Measurements from ENCODE around the gene IFNL4.

The IFNL4 gene

GRCh38 chr19:39263912-39264305, 15.3 kb upstream of the IFNL4 start:
- Histone ChIP-seq H3K4me3 (ENCODE audit: low read depth, low read length) (no peak overlapping the region), H3K27me3 (replicated peaks) (peaks cover 40% of the 10 kb centered on the region), H3K27ac (no peak overlapping the region), H3K36me3 (replicated peaks) (no peaks in the 10 kb centered on the region)
- no peak for TF ChIP-seq CTCF (IDR thresholded peaks at IDR 0.05; ENCODE audit: low read depth, low read length, missing control alignments)
- in situ Hi-C loops (cut with HindIII; ENCODE audit: low pct_ligation_motif_present, low sequenced_read_pairs): no loop called here
- DNase-seq: no peak

DNA sequence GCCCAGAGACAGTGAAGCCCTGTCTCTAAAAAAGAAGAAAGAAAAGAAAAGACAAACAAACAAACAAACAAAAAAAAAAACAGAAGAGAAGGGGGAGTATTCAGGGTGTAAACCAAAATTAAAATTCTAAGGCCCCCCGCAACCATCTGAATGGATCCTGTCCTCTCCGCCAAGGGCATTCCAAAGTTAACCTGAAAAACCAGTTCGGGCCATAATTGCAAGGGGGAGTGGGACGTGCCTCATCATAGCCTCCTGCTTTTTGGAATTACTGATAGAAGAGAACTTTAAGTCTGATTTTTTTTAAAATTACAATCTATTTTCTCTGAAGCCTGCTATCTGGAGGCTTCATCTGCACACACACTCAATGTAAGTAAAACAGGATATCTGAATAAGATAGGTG, 13.8 kb upstream of the IFNL4 start:
- in situ Hi-C loops (cut with HindIII; ENCODE audit: low pct_ligation_motif_present, low sequenced_read_pairs): no loop called here
- Histone ChIP-seq H3K4me3 (ENCODE audit: low read depth, low read length) (no peak overlapping the region), H3K27ac (no peak overlapping the region), H3K36me3 (replicated peaks) (no peaks in the 10 kb centered on the region), H3K27me3 (replicated peaks) (peaks cover 40% of the 10 kb centered on the region)
- DNase-seq: no peak
- no peak for TF ChIP-seq CTCF (IDR thresholded peaks at IDR 0.05; ENCODE audit: low read depth, low read length, missing control alignments)

- DNase-seq: no peak
- Histone ChIP-seq H3K27ac (no peak overlapping the region), H3K4me3 (ENCODE audit: low read depth, low read length) (no peak overlapping the region), H3K27me3 (replicated peaks) (peaks cover 37% of the 10 kb centered on the region), H3K36me3 (replicated peaks) (no peaks in the 10 kb centered on the region)
- in situ Hi-C loops (cut with HindIII; ENCODE audit: low pct_ligation_motif_present, low sequenced_read_pairs): no loop called here
- no peak for TF ChIP-seq CTCF (IDR thresholded peaks at IDR 0.05; ENCODE audit: low read depth, low read length, missing control alignments)
Measured at GRCh38 chr19:39261704-39262103, 13.0 kb upstream of the IFNL4 start.

DNA sequence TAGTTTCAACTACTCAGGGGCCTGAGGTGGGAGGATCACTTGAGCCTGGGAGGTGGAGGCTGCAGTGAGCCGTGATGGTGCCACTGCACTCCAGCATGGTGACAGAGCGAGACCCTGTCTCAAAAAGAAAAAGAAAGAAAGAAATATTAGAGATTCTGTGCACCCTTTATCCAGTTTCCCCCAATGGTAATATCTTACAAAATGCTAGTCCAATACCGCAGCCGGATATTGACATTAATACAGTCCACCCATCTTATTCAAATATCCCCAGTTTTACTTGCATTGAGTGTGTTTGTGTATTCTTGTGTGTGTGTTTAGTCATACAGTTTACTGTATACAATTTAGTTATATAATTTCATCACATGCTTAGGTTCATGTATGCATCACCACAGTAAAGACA, 8.6 kb upstream of the IFNL4 start:
- no peak for TF ChIP-seq CTCF (IDR thresholded peaks at IDR 0.05; ENCODE audit: low read depth, low read length, missing control alignments)
- H3K4me3 ChIP-seq (ENCODE audit: low read depth, low read length): no peak overlapping the region
- DNase-seq: no peak
- in situ Hi-C loops (cut with HindIII; ENCODE audit: low pct_ligation_motif_present, low sequenced_read_pairs): no loop called here
- H3K27ac ChIP-seq: no peak overlapping the region
- H3K36me3 ChIP-seq (replicated peaks): no peaks in the 10 kb centered on the region
- H3K27me3 ChIP-seq (replicated peaks): peaks cover 15% of the 10 kb centered on the region

DNA sequence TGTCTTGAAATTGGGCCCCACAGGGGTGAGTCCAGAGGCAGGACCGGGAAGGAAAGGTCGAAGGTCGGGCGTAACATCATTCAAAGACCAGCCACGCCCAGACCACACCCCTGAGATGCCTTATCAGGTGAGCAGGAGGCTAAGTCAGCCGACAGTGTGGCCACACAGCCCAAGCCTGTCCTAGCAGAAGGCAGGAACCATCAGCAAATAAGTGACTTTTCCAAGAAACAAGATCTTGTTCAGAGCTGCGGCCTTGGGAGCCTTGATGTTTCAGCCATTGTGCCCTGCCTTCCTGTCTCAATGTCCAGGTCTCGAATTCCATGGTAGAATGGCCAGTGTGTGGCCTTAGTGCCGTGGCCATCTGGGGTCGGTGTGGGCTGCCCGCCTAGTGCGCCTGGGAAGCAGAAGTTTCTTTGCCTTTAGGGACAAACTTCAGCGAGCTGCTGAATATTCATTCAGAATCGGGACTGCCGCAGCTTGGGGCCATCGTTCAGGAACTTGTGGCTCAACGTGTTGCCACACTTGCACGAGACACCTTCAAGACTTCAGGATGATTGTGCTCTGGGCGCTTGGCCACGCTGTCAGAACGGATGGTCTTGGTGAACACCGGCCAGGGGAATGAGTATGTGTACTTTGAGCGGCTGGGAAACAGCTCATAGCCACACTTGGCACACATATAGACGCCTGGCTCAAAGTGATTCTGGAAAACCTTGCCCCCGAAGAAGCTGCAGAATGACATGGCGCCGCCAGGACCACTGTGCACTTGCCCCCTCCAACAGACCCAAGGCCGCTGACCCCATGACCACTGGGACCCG, 6.1 kb upstream of the IFNL4 start:
- Histone ChIP-seq H3K36me3 (replicated peaks) (no peaks in the 10 kb centered on the region), H3K4me3 (ENCODE audit: low read depth, low read length) (no peak overlapping the region), H3K27ac (no peak overlapping the region), H3K27me3 (replicated peaks) (peaks cover 16% of the 10 kb centered on the region)
- in situ Hi-C loops (cut with HindIII; ENCODE audit: low pct_ligation_motif_present, low sequenced_read_pairs): no loop called here
- TF ChIP-seq CTCF (IDR thresholded peaks at IDR 0.05; ENCODE audit: low read depth, low read length, missing control alignments): no peak
- no peak for DNase-seq

Measured in brain microvascular endothelial cell (primary cell).